CMK (cell line): Measurements from ENCODE around the gene ANG.
"Not testable (repeated sequence)": the region's sequence is repeated elsewhere in the genome, so short reads cannot be mapped to it uniquely, and the experiment has no call there.

Experiments
- DNase-seq: peaks from one replicate; pipeline ENCODE4 v3.0.0-alpha.2; 2010; ENCODE audit warnings: low read depth

ANG gene

DNA sequence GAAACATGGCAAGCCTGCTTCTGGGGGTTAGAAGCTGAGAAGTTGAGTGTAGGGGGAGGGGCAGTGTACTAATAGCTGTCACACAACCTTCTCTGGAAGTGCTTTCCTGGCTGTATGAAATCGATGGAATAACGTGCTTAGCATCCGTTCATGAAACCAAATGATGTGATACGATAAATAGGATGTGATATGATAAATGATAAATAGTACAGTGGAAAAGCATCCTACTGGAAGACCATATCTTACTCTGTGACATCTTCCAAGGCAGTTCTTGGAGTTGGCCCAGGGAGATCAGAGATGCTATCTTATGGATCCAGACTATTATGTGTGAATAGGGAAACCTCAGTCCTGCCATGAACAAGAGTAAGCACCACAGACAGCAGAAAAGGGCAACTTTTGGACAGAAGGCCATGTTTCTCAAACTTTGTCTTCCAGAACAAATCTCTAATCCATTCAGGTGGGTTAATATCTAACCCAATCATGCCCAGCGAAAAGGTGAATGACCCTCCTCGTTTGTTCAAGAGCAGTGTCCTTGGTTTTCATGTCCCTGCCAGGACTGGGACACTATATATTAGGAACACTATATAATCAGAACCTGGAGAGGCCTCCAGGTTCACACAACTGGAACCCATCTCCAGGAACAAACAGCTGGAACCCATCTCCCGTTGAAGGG lies at the start of gene ANG:
Gene ANG (plus strand): TSS at position 598 of the 673 bp plus-strand sequence. CDS start 4,801 bp downstream, outside the sequence.
- no peak for DNase-seq

DNA sequence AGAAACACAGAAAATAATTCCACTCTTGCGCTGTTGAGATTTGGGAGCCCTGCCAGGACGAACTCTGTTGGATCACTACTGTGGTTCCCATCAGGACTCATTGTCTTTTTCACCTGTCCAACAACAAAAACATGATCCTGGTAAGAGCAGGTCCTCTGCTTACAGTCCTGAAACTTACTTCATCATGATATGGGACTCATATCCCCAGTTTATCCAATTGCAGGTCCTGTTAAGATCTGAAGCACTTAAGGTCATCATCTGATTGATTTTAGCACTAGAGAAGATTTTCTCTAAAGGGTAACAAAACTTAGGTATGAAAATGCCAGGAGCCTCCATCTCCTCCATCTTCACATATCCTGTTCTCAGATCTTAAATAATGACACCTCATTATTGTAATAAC lies 47.0 kb upstream of the ANG start, which contains the start of gene OR6S1:
Gene OR6S1 (minus strand): TSS at position 101 of the 400 bp plus-strand sequence. CDS start 0 bp downstream, at position 101.
- DNase-seq: no peak

DNA sequence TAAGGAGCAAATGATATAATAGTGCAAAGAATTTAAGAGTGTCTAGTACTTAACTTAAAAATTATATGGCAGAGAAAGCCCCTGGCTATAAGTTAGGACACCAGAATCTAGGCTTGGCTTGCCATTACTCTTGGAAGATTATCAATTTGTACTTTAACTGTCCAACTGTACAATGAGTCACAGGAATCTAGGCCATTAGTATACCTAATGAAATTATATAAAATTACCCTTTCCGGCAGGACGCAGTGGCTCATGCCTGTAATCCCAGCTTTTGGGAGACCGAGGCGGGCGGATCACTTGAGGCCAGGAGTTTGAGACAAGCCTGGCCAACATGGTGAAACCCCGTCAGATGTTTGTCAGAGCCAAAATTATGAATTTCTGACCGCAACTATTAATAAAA lies 46.4 kb upstream of the ANG start:
- DNase-seq: no peak

DNA sequence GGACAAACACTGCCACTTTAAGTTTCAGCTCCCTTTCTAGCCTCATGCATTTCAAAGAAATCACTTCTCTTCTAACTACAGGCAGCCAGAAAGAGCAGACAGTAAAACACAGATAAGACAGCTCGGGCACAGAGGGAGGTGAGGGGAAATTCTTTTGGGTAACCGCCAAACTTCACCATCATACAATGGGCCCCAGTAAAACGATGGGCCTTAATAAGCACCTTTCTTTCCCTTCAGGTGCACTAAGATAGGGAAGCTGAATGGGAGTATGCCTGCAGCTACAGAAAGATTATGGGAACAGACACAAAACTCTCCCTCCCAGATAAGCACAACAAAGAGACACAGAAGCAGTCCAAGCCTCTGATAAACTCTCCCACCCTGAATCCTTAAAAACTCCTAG lies 45.8 kb upstream of the ANG start:
- not testable (repeated sequence) for DNase-seq

DNA sequence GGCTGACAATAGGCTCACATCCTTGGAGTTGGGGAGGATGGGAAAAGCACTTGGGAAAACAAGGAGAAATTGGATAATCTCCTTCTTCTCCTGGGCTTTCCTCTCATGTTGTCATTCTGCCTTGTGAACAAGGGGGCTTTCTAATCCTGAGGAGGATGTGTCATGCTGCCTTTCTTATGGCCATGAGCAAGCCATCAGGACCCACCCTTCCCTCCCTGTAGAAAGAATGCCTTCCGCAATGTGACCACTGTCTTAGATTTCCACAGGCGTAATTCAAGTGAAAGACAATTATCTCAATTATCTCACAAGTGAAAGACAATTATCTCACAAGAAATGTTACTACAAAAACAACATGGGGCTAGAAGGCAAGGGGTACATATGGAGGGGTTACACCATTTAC lies 44.0 kb upstream of the ANG start:
- no peak for DNase-seq

DNA sequence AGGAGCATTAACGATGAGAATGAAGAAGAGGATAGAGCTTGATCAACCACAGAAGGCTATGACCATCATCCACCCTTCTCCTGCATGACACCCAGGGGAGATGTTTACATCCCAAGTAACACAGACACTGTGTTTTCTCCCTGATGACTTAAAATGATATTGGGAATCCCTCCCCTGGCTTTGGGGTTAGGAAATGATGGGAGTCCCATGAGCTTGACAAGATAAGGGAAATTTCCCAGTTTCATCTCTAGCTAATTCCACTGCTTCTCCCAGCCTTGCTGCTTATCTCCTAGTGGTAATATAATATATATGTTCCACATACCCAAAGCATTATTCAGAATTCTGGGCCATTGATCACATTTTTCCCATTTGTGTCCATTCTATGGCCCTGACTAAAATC lies 43.1 kb upstream of the ANG start:
- no peak for DNase-seq

DNA sequence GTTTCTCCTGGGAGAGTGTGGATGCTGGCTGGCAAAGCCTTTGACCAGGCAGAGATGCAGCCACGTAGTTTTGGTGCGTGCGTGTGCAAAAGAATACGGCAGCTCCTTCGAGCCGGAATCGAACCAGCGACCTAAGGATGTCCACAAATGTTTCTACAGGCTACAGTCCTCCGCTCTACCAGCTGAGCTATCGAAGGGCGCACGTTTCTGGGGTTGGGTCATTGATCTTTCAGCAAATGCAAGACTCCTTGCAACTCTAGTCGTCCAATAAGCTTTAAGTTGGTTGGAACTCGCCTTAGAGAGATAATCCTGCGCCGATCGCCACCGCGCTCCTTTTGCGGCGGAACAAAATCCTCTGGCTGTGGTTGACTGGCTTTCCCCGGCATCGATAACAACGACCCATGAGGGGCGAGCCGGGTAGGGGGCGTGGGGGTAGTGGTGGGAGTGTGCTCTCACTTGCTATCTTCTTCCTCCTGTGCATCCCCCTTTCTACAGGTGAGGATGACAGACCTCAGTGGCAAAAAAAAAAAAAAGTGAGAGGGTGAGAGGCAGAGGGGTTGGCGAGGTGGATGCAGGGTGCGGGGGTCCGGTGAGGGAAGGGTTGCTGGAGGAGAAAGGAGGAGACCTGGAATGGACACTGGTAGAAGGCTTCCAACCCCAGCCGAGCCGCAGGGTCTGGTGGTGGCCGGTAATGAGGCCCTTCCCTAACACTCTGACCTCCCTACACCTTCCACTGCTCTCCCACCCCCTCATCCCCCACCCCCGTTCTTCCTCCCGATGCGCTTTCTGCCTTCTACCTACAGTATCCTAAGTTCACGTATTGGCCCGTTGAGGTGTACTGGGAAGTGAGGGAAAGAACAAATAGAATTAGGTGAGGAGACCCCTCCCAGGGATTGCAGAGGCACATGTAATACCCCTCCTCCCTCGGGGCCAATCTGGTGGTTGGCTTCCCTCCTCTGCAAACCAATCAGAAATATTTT lies 35.3 kb upstream of the ANG start:
- DNase-seq: no peak

DNA sequence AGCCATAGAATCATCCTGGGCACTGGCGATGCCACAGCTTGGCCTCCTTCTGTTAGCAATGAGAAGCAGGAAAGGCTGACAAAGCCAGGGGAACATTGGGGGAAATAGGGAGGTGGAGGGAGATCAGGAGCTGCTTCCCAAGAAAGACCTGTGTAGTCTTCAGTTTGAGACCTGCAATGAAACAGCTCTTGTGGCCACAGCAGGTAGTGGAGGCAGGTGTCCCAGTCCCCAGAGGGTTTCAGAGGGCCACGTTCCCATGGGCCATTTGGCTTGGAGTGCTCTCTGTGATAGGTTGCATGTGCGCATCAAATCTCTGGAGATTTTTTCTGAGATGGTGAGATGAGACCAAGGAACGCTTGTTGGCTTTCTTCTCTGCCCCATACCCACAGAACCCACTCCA lies 32.7 kb upstream of the ANG start:
- DNase-seq: no peak

DNA sequence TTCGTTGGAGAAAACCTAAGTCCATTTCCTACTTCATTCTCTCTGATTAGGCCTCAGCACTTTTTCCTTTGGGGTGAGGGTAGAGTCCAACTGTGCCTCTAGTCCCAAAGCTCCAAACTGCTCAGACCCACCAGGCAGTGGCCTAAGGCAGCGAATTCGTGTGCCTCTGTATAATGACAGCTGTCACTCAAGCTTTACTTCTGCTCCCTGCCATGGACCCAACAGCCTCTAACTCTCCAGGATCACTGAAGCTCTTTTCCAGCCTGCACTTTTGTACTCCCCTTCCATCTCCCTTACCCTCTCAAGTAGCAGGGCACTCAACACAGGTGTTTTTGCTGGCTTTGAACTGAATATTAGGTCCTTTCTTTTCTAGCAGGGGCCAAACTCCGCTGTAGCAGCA lies 32.3 kb upstream of the ANG start:
- DNase-seq: no peak

DNA sequence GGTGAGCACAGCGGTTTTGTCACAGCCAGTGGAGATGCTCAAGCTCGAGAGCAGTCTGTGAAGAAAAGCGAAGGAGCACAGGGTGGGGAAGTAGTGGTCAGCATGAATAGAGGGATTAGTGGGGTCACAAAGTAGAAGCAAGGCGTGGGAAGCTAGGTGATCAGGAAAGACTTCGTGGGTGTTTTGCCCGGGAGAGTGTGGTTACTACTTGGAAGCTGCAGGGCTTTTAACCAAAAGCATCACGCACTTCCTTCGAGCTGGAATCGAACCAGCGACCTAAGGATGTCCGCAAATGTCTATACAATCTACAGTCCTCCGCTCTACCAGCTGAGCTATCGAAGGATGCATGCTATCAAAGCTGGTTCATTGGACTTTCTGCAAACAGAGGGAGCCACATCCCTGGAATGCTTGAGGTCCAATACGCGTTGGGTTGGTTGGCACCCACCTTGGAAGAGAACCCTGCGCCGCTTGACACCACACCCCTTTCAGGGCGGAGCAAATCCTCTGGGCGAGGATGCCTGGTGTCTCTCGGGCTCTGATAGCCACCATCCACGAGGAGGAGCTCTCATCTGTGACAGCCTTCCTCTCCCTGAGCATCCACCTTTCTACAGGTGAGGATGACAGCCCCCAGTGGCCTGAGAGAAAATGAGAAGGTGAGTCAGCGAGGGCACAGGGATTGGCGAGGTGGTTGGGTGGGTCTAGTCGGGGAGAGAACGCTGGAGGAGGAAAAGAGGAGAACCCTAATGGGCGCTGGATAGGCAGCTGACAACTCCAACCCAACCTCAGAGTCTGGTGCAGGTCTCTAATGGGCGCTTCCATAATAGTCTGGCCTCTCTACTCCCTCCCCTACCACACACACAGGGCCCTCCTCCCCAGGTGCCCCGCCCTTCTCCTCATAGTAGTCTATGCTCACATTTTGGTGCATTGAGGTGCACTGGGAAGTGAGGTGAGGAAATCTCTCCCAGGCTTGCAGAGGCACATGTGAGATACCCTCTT lies 31.1 kb upstream of the ANG start:
- no peak for DNase-seq

DNA sequence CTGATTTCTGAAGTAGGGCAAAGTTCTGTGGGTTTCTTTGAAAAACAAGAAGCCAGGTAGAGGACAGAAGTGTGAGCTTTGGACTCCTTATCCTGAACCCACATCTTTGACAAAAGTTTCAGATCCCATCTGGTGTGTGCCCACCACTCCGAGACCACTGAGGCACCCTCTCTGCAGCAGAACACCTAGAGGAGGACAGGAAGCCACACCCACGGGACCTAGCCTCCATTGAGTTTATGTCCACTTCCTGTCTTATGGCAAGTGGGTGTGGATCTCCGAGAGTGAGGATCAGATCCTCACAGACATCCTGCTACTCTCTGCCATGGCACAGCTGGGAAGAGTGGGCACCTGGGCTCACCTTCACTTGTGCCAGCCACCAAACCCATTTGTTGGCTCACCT lies 30.3 kb upstream of the ANG start:
- DNase-seq: no peak

DNA sequence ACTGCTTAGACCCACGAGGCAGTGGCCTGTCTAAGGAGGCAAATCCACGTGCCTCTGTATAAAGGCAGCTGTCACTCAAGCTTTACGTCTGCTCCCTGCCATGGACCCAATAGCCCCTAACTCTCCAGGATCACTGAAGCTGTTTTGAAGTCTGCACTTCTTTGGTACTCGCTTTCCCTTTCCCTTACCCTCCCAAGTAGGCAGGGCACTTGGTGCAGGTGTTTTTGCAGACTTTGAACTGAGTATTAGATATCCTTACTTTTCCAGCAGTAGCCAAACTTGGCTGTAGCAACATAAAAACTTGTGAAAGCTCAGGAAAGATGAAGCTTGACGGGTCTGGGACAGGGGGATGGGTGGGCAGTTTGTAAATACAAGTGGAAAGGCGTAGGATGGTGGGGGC lies 29.2 kb upstream of the ANG start:
- no peak for DNase-seq

DNA sequence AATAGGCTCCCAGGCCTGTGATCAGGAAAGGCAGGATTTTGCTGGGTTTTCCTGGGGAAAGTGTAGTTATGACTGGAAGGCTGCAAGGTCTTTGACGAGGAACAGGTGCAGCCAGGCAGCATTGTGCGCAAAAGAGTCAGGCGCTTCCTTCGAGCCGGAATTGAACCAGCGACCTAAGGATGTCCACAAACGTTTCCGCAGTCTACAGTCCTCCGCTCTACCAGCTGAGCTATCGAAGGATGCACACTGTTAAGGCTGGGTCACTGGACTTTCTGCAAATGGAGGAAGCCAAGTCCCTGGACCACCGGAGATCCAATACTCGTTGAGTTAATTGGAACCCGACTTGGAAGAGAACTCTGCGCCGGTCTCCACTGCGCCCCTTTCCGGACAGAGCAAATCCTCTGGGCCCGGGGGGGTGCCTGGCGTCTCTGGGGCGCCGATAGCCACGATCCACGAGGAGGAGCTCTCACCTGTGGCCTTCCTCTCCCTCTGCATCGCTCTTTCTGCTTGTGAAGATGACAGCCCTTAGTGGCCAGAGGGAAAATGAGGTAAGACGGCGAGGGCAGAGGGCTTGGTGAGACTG lies 28.7 kb upstream of the ANG start:
- no peak for DNase-seq

DNA sequence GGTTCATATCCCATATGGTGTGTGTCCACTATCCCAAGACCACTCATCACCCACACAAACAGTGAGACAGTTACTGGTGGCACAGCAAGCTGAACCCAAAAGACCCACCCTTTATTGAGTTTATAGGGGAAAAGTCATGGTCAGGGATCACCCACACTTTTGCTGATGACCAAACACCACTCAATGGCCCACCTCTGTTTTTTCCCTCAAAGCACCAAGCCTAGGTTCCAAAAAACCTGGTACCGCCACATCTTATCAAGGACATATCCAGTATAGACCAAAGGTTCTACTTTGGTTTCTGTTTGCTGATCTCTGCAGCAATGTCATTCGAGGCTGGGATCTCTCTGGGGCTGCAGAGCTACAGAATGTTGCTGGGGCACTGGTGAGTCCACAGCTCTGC lies 27.4 kb upstream of the ANG start:
- no peak for DNase-seq

DNA sequence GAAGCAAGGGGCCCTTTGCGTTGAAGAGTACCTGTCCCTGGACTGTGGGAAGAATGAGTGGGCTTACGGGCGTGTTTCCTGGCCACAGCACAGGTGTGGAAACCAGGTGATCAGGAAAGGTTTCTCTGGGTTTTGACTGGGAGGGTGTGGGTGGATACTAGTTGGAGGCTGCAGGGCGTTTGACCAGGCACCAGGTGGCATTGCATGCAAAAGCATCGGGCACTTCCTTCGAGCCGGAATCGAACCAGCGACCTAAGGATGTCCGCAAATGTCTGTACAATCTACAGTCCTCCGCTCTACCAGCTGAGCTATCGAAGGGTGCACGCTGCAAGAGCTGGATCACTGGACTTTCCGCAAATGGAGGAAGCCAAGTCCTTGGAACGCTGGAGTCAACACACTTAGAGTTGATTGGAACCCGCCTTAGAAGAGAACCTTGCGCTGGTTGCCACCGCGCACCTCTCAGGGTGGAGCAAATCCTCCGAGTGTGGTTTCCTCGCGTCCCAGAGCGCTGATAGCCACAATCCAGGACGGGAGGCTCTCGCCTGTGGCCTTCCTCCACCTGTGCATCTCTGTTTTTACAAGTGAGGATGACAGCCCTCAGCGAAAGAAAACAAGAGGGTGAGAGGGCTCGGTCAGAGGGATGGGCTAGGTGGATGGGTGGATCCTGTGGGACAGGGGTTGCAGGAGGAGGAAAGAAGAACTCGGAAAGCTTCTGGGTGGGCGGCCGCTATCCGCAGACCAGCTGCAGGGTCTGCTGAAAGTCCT lies 25.4 kb upstream of the ANG start:
- peak; percentile 68 for DNase-seq

DNA sequence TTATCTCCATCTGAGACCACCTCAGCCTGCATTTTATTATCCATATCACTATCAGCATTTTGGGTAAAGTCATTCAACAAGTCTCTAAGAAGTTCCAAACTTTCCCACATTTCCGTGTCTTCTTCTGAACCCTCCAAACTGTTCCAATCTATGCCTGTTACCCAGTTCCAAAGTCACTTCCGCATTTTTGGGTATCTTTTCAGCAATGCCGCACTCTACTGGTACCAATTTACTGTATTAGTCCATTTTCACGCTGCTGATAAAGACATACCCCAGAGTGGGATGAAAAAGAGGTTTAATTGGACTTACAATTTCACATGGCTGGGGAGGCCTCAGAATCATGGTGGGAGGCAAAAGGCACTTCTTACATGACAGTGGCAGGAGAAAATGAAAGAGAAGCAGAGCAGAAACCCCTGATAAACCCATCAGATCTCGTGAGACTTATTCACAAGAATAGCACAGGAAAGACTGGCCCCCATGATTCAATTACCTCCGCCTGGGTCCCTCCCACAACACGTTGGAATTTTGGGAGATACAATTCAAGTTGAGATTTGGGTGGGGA lies 22.1 kb upstream of the ANG start:
- DNase-seq: not testable (repeated sequence)

DNA sequence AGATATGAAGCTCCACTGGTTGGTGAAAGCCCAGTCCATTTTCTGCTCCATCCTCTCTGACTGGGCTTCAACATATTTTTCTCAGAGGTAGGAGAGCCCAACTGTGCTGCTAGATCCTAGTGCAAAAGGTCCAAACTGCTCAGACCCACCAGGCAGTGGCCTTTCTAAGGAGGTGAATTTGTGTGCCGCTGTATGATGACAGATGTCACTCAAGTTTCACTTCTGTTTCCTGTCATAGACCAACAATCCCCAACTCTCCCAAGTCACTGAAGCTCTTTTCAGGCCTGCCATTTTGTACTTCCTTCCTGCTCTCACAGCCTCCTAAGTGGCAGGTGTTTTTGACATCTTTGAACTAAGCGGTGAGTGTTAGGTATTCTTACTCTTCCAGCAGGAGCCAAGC lies 20.6 kb upstream of the ANG start:
- DNase-seq: no peak

DNA sequence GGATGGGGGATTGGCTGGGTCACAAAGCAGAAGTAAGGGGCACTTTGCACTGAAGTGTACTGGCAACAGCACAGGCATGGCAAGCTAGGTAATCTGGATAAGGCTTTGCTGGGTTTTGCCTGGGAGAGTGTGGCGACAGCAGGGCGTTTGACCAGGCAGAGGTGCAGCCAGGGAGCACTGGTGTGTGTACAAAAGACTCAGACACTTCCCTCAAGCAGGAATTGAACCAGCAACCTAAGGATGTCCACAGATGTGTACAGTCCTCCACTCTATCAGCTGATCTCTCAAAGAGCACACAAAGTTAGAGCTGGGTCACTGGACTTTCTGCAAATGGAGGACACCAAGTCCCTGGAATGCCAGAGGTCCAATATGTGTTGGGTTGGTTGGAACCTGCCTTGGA lies 19.6 kb upstream of the ANG start:
- DNase-seq: no peak

DNA sequence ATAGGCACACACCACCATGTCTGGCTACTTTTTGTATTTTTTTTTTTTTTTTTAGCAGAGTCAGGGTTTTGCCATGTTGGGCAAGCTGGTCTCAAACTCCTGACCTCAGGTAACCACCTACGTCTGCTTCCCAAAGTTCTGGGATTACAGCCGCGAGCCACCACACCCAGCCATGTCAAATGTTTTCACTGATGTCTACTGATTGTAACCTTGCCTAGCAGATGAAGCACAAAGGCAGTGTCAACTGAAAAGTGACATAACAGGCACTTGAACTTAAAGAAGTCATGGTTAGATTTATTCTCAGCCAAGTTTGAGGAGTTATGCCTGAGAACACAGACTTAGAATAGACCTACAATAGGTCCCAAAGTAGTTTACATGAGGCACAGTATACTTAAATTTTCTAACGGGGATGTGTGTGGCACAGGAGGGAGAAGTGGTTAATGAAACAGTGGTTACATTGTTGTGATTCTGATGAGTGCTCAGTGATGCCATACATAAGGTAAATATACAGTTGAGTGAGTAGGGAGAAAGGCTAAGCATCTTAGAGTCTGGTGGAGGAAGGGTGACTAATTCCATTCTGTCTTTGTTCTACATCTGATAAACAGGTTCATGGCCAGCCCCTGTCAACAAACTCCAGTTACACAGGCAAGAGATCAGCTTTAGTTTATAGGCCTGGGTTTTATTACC lies 16.8 kb upstream of the ANG start:
- no peak for DNase-seq

DNA sequence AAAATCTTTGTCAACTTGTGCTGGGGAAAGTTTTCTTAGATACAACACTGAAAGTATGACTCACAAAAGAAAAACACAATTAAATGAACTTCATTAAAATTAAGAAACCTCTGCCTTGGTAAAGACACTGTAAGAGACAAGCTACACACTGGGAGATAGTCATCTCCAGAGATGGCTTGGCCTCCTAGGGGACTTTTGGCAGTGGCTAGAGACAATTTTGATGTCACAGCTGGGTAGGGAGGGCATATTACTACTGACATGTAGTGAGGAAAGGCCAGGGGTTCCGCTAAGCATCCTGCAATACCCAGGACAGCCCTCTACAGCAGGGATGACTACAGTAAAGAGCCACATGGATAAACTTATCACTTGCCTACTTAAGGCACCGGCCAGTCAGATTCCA lies 12.9 kb upstream of the ANG start:
- DNase-seq: no peak
